Measurements from ENCODE around the gene RORB. TPM values are rescaled to one million over a fixed set of nuclear protein-coding genes. Genes with fewer than 3 reads are reported as not detected.
"Not testable (repeated sequence)": the region's sequence is repeated elsewhere in the genome, so short reads cannot be mapped to it uniquely, and the experiment has no call there.

Gene RORB
- total RNA-seq, 1 experiment from 2014 or later, result under 0.01 TPM

- in situ Hi-C loops (cut with HindIII; ENCODE audit: low pct_unique_long_range_greater_than_20kb, low sequenced_read_pairs), result no loop called here
Measured at GRCh38 chr9:74503666-74504065, 6.5 kb downstream of the RORB start.

GRCh38 chr9:74511333-74511732 is 14.2 kb downstream of the RORB start:
- no peak for DNase-seq (ENCODE audit: low read depth)
- in situ Hi-C loops (cut with HindIII; ENCODE audit: low pct_unique_long_range_greater_than_20kb, low sequenced_read_pairs), result no loop called here

More at GRCh38 chr9:74503666-74504065, 6.5 kb downstream of the RORB start:
- DNase-seq (ENCODE audit: low read depth), result no peak

- in situ Hi-C loops (cut with HindIII; ENCODE audit: low pct_unique_long_range_greater_than_20kb, low sequenced_read_pairs), result no loop called here
Measured at GRCh38 chr9:74512416-74512815, 15.3 kb downstream of the RORB start.

GRCh38 chr9:74513221-74513620 is 16.1 kb downstream of the RORB start:
- in situ Hi-C loops (cut with HindIII; ENCODE audit: low pct_unique_long_range_greater_than_20kb, low sequenced_read_pairs), result no loop called here

More at GRCh38 chr9:74512416-74512815, 15.3 kb downstream of the RORB start:
- no peak for DNase-seq (ENCODE audit: low read depth)

GRCh38 chr9:74517188-74517587 is 20.1 kb downstream of the RORB start:
- DNase-seq (ENCODE audit: low read depth), result no peak
- in situ Hi-C loops (cut with HindIII; ENCODE audit: low pct_unique_long_range_greater_than_20kb, low sequenced_read_pairs), result no loop called here

More at GRCh38 chr9:74513221-74513620, 16.1 kb downstream of the RORB start:
- no peak for DNase-seq (ENCODE audit: low read depth)

GRCh38 chr9:74519419-74519818 is 22.3 kb downstream of the RORB start:
- in situ Hi-C loops (cut with HindIII; ENCODE audit: low pct_unique_long_range_greater_than_20kb, low sequenced_read_pairs), result no loop called here
- no peak for DNase-seq (ENCODE audit: low read depth)

GRCh38 chr9:74521009-74521408 is 23.9 kb downstream of the RORB start:
- in situ Hi-C loops (cut with HindIII; ENCODE audit: low pct_unique_long_range_greater_than_20kb, low sequenced_read_pairs), result no loop called here
- no peak for DNase-seq (ENCODE audit: low read depth)

GRCh38 chr9:74524289-74524688 is 27.2 kb downstream of the RORB start:
- DNase-seq (ENCODE audit: low read depth), result no peak
- in situ Hi-C loops (cut with HindIII; ENCODE audit: low pct_unique_long_range_greater_than_20kb, low sequenced_read_pairs), result no loop called here

- no peak for DNase-seq (ENCODE audit: low read depth)
- in situ Hi-C loops (cut with HindIII; ENCODE audit: low pct_unique_long_range_greater_than_20kb, low sequenced_read_pairs), result no loop called here
Measured at GRCh38 chr9:74526215-74526614, 29.1 kb downstream of the RORB start.

- no peak for DNase-seq (ENCODE audit: low read depth)
- in situ Hi-C loops (cut with HindIII; ENCODE audit: low pct_unique_long_range_greater_than_20kb, low sequenced_read_pairs), result no loop called here
Measured at GRCh38 chr9:74527718-74528117, 30.6 kb downstream of the RORB start.

- no peak for DNase-seq (ENCODE audit: low read depth)
- in situ Hi-C loops (cut with HindIII; ENCODE audit: low pct_unique_long_range_greater_than_20kb, low sequenced_read_pairs), result no loop called here
Measured at GRCh38 chr9:74528207-74528606, 31.1 kb downstream of the RORB start.

GRCh38 chr9:74530458-74530857 is 33.3 kb downstream of the RORB start:
- not testable (repeated sequence) for DNase-seq (ENCODE audit: low read depth)

GRCh38 chr9:74533253-74533652 is 36.1 kb downstream of the RORB start:
- in situ Hi-C loops (cut with HindIII; ENCODE audit: low pct_unique_long_range_greater_than_20kb, low sequenced_read_pairs), result no loop called here
- DNase-seq (ENCODE audit: low read depth), result no peak

More at GRCh38 chr9:74530458-74530857, 33.3 kb downstream of the RORB start:
- in situ Hi-C loops (cut with HindIII; ENCODE audit: low pct_unique_long_range_greater_than_20kb, low sequenced_read_pairs), result not testable (repeated sequence)

- in situ Hi-C loops (cut with HindIII; ENCODE audit: low pct_unique_long_range_greater_than_20kb, low sequenced_read_pairs), result no loop called here
Measured at GRCh38 chr9:74534841-74535240, 37.7 kb downstream of the RORB start.

GRCh38 chr9:74543145-74543544 is 46.0 kb downstream of the RORB start:
- in situ Hi-C loops (cut with HindIII; ENCODE audit: low pct_unique_long_range_greater_than_20kb, low sequenced_read_pairs), result no loop called here
- DNase-seq (ENCODE audit: low read depth), result no peak

More at GRCh38 chr9:74534841-74535240, 37.7 kb downstream of the RORB start:
- DNase-seq (ENCODE audit: low read depth), result no peak

GRCh38 chr9:74551266-74551665 is 54.1 kb downstream of the RORB start:
- DNase-seq (ENCODE audit: low read depth), result no peak
- in situ Hi-C loops (cut with HindIII; ENCODE audit: low pct_unique_long_range_greater_than_20kb, low sequenced_read_pairs), result no loop called here

GRCh38 chr9:74554751-74555419 is 57.8 kb downstream of the RORB start:
- in situ Hi-C loops (cut with HindIII; ENCODE audit: low pct_unique_long_range_greater_than_20kb, low sequenced_read_pairs), result no loop called here
- no peak for DNase-seq (ENCODE audit: low read depth)

- in situ Hi-C loops (cut with HindIII; ENCODE audit: low pct_unique_long_range_greater_than_20kb, low sequenced_read_pairs), result no loop called here
- DNase-seq (ENCODE audit: low read depth), result no peak
Measured at GRCh38 chr9:74555565-74555964, 58.4 kb downstream of the RORB start.

GRCh38 chr9:74556685-74557084 is 59.5 kb downstream of the RORB start:
- in situ Hi-C loops (cut with HindIII; ENCODE audit: low pct_unique_long_range_greater_than_20kb, low sequenced_read_pairs), result no loop called here
- DNase-seq (ENCODE audit: low read depth), result no peak

- DNase-seq (ENCODE audit: low read depth), result no peak
Measured at GRCh38 chr9:74557571-74557970, 60.4 kb downstream of the RORB start.

More at GRCh38 chr9:74557571-74557970, 60.4 kb downstream of the RORB start:
- in situ Hi-C loops (cut with HindIII; ENCODE audit: low pct_unique_long_range_greater_than_20kb, low sequenced_read_pairs), result no loop called here
